ENCODE data around the gene PARP8. TPM values are rescaled to one million over a fixed set of nuclear protein-coding genes. Genes with fewer than 3 reads are reported as not detected.

Gene PARP8
- total and polyA plus RNA-seq, 3 experiments from 2014 or later = 55.4 to 142 (median 58.4) TPM

- Histone ChIP-seq H3K4me3 (ENCODE audit: low read length) (no peak overlapping the region), H3K36me3 (ENCODE audit: insufficient read depth, low read length) (no peaks in the 10 kb centered on the region), H3K9me3 (ENCODE audit: low read length) (no peaks in the 10 kb centered on the region), H3K27me3 (ENCODE audit: insufficient read depth, low read length, poor library complexity, severe bottlenecking) (no peaks in the 10 kb centered on the region), H3K27ac (ENCODE audit: low read depth, low read length) (no peak overlapping the region), H3K4me1 (ENCODE audit: insufficient read depth, low read length) (peaks cover 30% of the 10 kb centered on the region)
- POLR2A ChIA-PET = interaction anchor here (0.6 to 1.0 kb wide), 4 partner anchors 22 to 262 kb away, joined by 3 to 8 read pairs (median 4); no protein-coding TSS in a partner anchor
- H3K9me3 Mint-ChIP-seq = no peaks in the 10 kb centered on the region
- H3K4me3 Mint-ChIP-seq = peak overlapping the region in 6 of 7 donors; percentile 51 to 80 (median 70)
- H3K4me1 Mint-ChIP-seq = peaks cover 87 to 98% (median 97%) of the 10 kb centered on the region in 3 donors
- peaks cover 0 to 48% (median 19%) of the 10 kb centered on the region in 3 donors for H3K36me3 Mint-ChIP-seq
- CTCF ChIA-PET = interaction anchor here (1.7 kb wide), 1 partner anchor 262 kb away, joined by 5 read pairs; the partner anchor contains the start of gene EMB
- DNase-seq = no peak
- H3K27ac Mint-ChIP-seq = peak overlapping the region; percentile 60 to 96 (median 92)
- H3K27me3 Mint-ChIP-seq = no peaks in the 10 kb centered on the region
Observed at GRCh38 chr5:50702615-50703366, 36.4 kb downstream of the PARP8 start.

GRCh38 chr5:50703367-50703666 is 36.9 kb downstream of the PARP8 start:
- H3K9me3 Mint-ChIP-seq = no peaks in the 10 kb centered on the region
- peaks cover 0 to 44% (median 16%) of the 10 kb centered on the region in 3 donors for H3K36me3 Mint-ChIP-seq
- no peak for DNase-seq
- H3K4me3 Mint-ChIP-seq = peak overlapping the region in 2 of 7 donors; percentile 37 to 66
- peaks cover 87 to 98% (median 97%) of the 10 kb centered on the region in 3 donors for H3K4me1 Mint-ChIP-seq
- H3K4me1 ChIP-seq (ENCODE audit: insufficient read depth, low read length) = peaks cover 34% of the 10 kb centered on the region
- no peak overlapping the region for H3K4me3 ChIP-seq (ENCODE audit: low read length)
- no peaks in the 10 kb centered on the region for H3K36me3 ChIP-seq (ENCODE audit: insufficient read depth, low read length)
- H3K27me3 Mint-ChIP-seq = no peaks in the 10 kb centered on the region
- H3K27me3 ChIP-seq (ENCODE audit: insufficient read depth, low read length, poor library complexity, severe bottlenecking) = no peaks in the 10 kb centered on the region
- ChIA-PET POLR2A (interaction anchor here (1.0 kb wide), 1 partner anchor 263 kb away, joined by 8 read pairs; no protein-coding TSS in a partner anchor), CTCF (interaction anchor here (1.7 kb wide), 1 partner anchor 263 kb away, joined by 5 read pairs; the partner anchor contains the start of gene EMB)
- H3K27ac Mint-ChIP-seq = peak overlapping the region; percentile 52 to 95 (median 91)
- H3K27ac ChIP-seq (ENCODE audit: low read depth, low read length) = no peak overlapping the region
- no peaks in the 10 kb centered on the region for H3K9me3 ChIP-seq (ENCODE audit: low read length)

- ChIA-PET POLR2A (no interaction called here), CTCF (no interaction called here)
- no peak for DNase-seq
- Histone ChIP-seq H3K9me3 (ENCODE audit: low read length) (no peaks in the 10 kb centered on the region), H3K27me3 (ENCODE audit: insufficient read depth, low read length, poor library complexity, severe bottlenecking) (no peaks in the 10 kb centered on the region), H3K4me1 (ENCODE audit: insufficient read depth, low read length) (peaks cover 44% of the 10 kb centered on the region), H3K27ac (ENCODE audit: low read depth, low read length) (no peak overlapping the region), H3K4me3 (ENCODE audit: low read length) (no peak overlapping the region), H3K36me3 (ENCODE audit: insufficient read depth, low read length) (no peaks in the 10 kb centered on the region)
- Mint-ChIP-seq H3K4me3 (peak overlapping the region in 4 of 7 donors; percentile 3 to 66 (median 16)), H3K36me3 (peaks cover 0 to 31% (median 11%) of the 10 kb centered on the region in 3 donors), H3K27me3 (no peaks in the 10 kb centered on the region), H3K27ac (peak overlapping the region in 6 of 8 donors; percentile 17 to 90 (median 62)), H3K9me3 (no peaks in the 10 kb centered on the region), H3K4me1 (peaks cover 87 to 98% (median 97%) of the 10 kb centered on the region in 3 donors)
Observed at GRCh38 chr5:50704730-50705129, 38.3 kb downstream of the PARP8 start.

GRCh38 chr5:50709471-50709870 is 43.0 kb downstream of the PARP8 start:
- Mint-ChIP-seq H3K36me3 (peaks cover 0 to 12% (median 5%) of the 10 kb centered on the region in 3 donors), H3K9me3 (no peaks in the 10 kb centered on the region), H3K27ac (peak overlapping the region; percentile 24 to 91 (median 82)), H3K4me1 (peaks cover 83 to 95% (median 94%) of the 10 kb centered on the region in 3 donors), H3K27me3 (no peaks in the 10 kb centered on the region), H3K4me3 (peak overlapping the region; percentile 6 to 67 (median 25))
- Histone ChIP-seq H3K27ac (ENCODE audit: low read depth, low read length) (no peak overlapping the region), H3K9me3 (ENCODE audit: low read length) (no peaks in the 10 kb centered on the region), H3K27me3 (ENCODE audit: insufficient read depth, low read length, poor library complexity, severe bottlenecking) (no peaks in the 10 kb centered on the region), H3K36me3 (ENCODE audit: insufficient read depth, low read length) (no peaks in the 10 kb centered on the region), H3K4me1 (ENCODE audit: insufficient read depth, low read length) (peaks cover 51% of the 10 kb centered on the region), H3K4me3 (ENCODE audit: low read length) (no peak overlapping the region)
- POLR2A ChIA-PET = no interaction called here
- CTCF ChIA-PET = no interaction called here
- no peak for DNase-seq

- no peaks in the 10 kb centered on the region for H3K27me3 Mint-ChIP-seq
- POLR2A ChIA-PET = interaction anchor here (1.0 to 1.5 kb wide), 2 partner anchors 16 to 43 kb away, joined by 3 read pairs; no protein-coding TSS in a partner anchor
Observed at GRCh38 chr5:50710838-50711237, 44.4 kb downstream of the PARP8 start.

GRCh38 chr5:50711280-50711679 is 44.8 kb downstream of the PARP8 start:
- H3K4me3 ChIP-seq (ENCODE audit: low read length) = peak overlapping the region; percentile 25
- H3K27me3 ChIP-seq (ENCODE audit: insufficient read depth, low read length, poor library complexity, severe bottlenecking) = no peaks in the 10 kb centered on the region
- H3K4me3 Mint-ChIP-seq = peak overlapping the region; percentile 72 to 85 (median 80)
- H3K9me3 ChIP-seq (ENCODE audit: low read length) = no peaks in the 10 kb centered on the region
- H3K27ac ChIP-seq (ENCODE audit: low read depth, low read length) = no peak overlapping the region
- ChIA-PET POLR2A (interaction anchor here (1.0 to 1.5 kb wide), 2 partner anchors 15 to 43 kb away, joined by 3 read pairs; no protein-coding TSS in a partner anchor), CTCF (interaction anchor here (0.8 kb wide), 1 partner anchor 15 kb away, joined by 3 read pairs; no protein-coding TSS in a partner anchor)
- no peaks in the 10 kb centered on the region for H3K9me3 Mint-ChIP-seq
- H3K27ac Mint-ChIP-seq = peak overlapping the region; percentile 81 to 95 (median 91)
- H3K27me3 Mint-ChIP-seq = no peaks in the 10 kb centered on the region
- H3K36me3 Mint-ChIP-seq = peaks cover 0 to 17% (median 10%) of the 10 kb centered on the region in 3 donors
- DNase-seq = peak; percentile 40 to 78 (median 70)
- H3K4me1 ChIP-seq (ENCODE audit: insufficient read depth, low read length) = peaks cover 67% of the 10 kb centered on the region
- H3K36me3 ChIP-seq (ENCODE audit: insufficient read depth, low read length) = no peaks in the 10 kb centered on the region
- peaks cover 83 to 95% (median 94%) of the 10 kb centered on the region in 3 donors for H3K4me1 Mint-ChIP-seq

More at GRCh38 chr5:50710838-50711237, 44.4 kb downstream of the PARP8 start:
- Histone ChIP-seq H3K27me3 (ENCODE audit: insufficient read depth, low read length, poor library complexity, severe bottlenecking) (no peaks in the 10 kb centered on the region), H3K36me3 (ENCODE audit: insufficient read depth, low read length) (no peaks in the 10 kb centered on the region), H3K9me3 (ENCODE audit: low read length) (no peaks in the 10 kb centered on the region), H3K4me3 (ENCODE audit: low read length) (peak overlapping the region; percentile 25), H3K27ac (ENCODE audit: low read depth, low read length) (no peak overlapping the region), H3K4me1 (ENCODE audit: insufficient read depth, low read length) (peaks cover 62% of the 10 kb centered on the region)
- Mint-ChIP-seq H3K27ac (peak overlapping the region; percentile 81 to 95 (median 91)), H3K36me3 (peaks cover 0 to 15% (median 10%) of the 10 kb centered on the region in 3 donors), H3K9me3 (no peaks in the 10 kb centered on the region), H3K4me1 (peaks cover 83 to 95% (median 94%) of the 10 kb centered on the region in 3 donors), H3K4me3 (peak overlapping the region; percentile 72 to 85 (median 80))
- CTCF ChIA-PET = interaction anchor here (0.8 kb wide), 1 partner anchor 15 kb away, joined by 3 read pairs; no protein-coding TSS in a partner anchor
- no peak for DNase-seq

GRCh38 chr5:50712479-50712878 is 46.0 kb downstream of the PARP8 start:
- peak overlapping the region; percentile 10 to 95 (median 86) for H3K27ac Mint-ChIP-seq
- ChIA-PET POLR2A (no interaction called here), CTCF (no interaction called here)
- peak overlapping the region in 6 of 7 donors; percentile 19 to 43 (median 34) for H3K4me3 Mint-ChIP-seq
- peaks cover 89 to 97% (median 96%) of the 10 kb centered on the region in 3 donors for H3K4me1 Mint-ChIP-seq
- Histone ChIP-seq H3K4me3 (ENCODE audit: low read length) (no peak overlapping the region), H3K27me3 (ENCODE audit: insufficient read depth, low read length, poor library complexity, severe bottlenecking) (no peaks in the 10 kb centered on the region), H3K27ac (ENCODE audit: low read depth, low read length) (no peak overlapping the region), H3K4me1 (ENCODE audit: insufficient read depth, low read length) (peaks cover 76% of the 10 kb centered on the region), H3K9me3 (ENCODE audit: low read length) (no peaks in the 10 kb centered on the region), H3K36me3 (ENCODE audit: insufficient read depth, low read length) (no peaks in the 10 kb centered on the region)
- H3K9me3 Mint-ChIP-seq = no peaks in the 10 kb centered on the region
- DNase-seq = no peak
- no peaks in the 10 kb centered on the region for H3K27me3 Mint-ChIP-seq
- H3K36me3 Mint-ChIP-seq = peaks cover 0 to 17% (median 17%) of the 10 kb centered on the region in 3 donors
